Astrocyte of the spinal cord (primary cell): Measurements from ENCODE around the gene STK40.

Source experiments
- DNase-seq: peaks from one replicate; pipeline ENCODE4 v3.0.0; 2011; ENCODE audit warnings: low read depth, low spot score
- H3K4me3 ChIP-seq: 2 replicates; pipeline ENCODE4 v1.5.1; 2011; ENCODE audit warnings: low read depth, mild to moderate bottlenecking, low read length, moderate library complexity
- in situ Hi-C: cut with HindIII; loops from 2 replicates; pipeline ENCODE4 v1.10.0; 2017; ENCODE audit warnings: low sequenced_read_pairs
- TF ChIP-seq, protein P1 (sequence below): IDR thresholded peaks from 2 replicates; pipeline ENCODE4 v1.5.1; 2012; ENCODE audit warnings: low read depth, mild to moderate bottlenecking, low read length, inconsistent platforms

Gene STK40

DNA sequence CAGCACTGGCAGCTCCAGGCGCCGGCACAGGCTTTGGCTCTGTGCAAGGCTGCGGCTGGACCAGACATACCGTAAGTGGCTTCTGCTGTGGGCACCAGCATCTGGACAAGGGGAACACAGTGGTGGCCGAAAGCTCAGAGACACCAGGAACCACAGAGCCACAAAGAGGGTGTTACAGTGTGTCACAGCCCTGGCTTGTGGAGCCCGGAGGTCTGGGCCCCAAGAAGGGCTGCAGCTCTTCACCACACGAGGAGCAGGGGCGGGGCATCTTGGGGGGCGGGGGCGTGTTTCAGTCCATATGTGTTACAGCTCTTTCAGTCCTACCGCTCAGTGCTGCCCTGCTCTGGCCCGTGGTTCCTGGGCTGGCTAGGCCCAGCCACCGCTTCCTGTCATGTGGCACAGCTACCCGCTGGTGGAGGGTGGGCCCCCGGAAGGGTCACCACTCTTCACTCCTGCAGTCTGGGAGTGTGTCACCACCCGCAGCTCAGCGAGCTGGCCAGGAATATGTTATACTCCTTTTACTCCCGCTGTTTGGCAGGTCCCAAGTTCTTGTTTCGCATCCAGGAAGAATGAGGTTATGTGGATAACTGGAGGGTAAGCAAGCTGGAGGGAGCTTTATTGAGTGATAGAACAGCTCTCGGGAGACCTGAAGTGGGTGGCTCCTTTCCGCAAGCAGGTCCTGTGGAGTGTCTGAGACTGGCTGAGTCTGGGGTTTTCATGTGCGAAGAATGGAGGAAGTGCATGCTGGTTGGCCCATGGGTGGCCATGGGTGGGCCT is 15.3 kb upstream of the STK40 start:
- no peak overlapping the region for H3K4me3 ChIP-seq
- in situ Hi-C loops, result loop anchor here (25.0 kb wide), 1 partner anchor 264 kb away; the partner anchor contains the start of genes COL8A2 and TRAPPC3
- TF ChIP-seq, protein P1, sequence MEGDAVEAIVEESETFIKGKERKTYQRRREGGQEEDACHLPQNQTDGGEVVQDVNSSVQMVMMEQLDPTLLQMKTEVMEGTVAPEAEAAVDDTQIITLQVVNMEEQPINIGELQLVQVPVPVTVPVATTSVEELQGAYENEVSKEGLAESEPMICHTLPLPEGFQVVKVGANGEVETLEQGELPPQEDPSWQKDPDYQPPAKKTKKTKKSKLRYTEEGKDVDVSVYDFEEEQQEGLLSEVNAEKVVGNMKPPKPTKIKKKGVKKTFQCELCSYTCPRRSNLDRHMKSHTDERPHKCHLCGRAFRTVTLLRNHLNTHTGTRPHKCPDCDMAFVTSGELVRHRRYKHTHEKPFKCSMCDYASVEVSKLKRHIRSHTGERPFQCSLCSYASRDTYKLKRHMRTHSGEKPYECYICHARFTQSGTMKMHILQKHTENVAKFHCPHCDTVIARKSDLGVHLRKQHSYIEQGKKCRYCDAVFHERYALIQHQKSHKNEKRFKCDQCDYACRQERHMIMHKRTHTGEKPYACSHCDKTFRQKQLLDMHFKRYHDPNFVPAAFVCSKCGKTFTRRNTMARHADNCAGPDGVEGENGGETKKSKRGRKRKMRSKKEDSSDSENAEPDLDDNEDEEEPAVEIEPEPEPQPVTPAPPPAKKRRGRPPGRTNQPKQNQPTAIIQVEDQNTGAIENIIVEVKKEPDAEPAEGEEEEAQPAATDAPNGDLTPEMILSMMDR, result no peak
- peak; percentile 45 for DNase-seq

DNA sequence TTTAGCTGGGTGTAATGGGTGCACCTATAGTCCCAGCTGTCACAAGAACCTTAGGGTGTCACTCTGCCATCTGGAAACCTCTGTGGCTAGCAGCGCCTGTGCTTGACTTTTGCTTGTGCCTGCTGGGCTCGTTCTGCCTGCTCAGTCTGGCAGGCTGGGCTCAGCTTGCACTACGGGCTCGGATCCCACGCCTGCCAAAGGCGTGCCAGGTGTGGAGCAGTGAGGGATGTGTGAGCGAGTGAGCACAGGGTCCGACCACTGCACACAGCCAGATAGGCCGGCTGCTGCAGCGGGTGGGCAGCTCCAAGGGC is 14.7 kb upstream of the STK40 start:
- in situ Hi-C loops, result loop anchor here (25.0 kb wide), 1 partner anchor 263 kb away; the partner anchor contains the start of genes COL8A2 and TRAPPC3
- no peak for DNase-seq
- TF ChIP-seq, protein P1, result no peak
- no peak overlapping the region for H3K4me3 ChIP-seq

DNA sequence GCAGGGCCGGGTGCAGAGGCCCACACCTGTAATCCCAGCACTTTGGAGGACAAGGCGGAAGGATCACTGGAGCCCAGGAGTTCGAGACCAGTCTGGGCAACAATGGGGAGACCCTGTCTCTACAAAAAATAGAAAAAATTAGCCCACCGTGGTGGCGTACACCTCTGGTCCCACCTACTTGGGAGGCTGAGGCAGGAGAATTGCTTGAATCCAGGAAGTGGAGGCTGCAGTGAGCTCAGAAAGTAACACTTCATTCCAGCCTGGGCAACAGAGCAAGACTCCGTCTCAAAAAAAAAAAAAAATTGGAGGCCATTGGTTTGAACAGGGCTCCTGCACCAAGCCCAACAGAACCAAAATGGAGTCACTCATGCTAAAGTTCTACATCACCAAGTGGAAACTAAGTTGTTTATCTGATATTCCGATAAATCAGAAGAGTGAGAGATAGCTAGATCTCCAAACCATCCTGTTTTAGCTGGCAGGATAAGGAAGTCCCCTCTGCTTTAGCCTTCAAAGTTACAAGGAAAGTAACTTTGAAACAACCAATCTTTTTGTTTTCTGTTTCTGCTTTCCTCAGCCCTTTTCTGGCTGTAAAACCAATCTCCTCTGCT is 12.8 kb upstream of the STK40 start:
- DNase-seq, result no peak
- in situ Hi-C loops, result no loop called here
- H3K4me3 ChIP-seq, result no peak overlapping the region
- TF ChIP-seq, protein P1, result no peak

DNA sequence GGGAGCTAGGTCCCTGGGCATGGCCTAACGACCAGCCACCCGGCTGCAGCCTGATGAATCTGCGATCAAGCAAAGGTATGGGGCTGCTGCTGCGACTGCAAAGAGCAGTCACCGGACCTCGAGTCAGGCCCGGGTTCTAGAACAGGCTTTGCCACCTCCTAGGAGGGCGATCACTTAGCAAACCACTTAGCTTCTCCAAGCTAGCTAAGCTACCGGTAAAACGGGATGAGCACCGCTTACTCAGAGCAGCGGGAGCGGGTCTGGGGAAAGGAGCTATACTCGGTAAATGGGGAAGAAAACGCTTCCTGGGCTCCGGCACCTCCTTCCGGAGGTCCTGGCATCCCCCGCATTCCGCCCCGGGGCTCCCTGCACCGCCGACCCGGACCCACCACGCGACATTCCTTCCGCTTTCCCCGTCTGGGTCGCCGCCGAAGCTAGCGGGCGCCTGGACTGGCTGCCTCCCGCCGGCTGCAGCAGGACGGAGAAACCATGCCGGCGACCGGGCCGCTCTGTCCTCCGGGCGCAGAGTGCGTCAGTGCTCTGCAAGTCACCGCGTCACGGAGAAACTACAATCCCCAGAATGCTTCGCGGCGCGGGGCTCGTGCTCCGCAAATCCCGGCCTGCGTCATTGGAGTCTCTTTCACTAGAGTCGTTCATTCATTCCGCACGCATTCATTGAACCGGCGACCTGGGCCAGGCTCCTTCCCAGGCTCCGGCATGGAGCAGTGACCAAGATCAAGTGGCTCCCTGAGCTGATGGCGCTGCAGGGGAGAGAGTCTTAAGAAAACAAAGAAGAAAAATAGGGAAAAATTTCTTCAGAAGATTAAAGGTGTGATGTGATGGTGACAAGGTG is 11.9 kb upstream of the STK40 start, which contains the start of gene LSM10:
LSM10 (minus strand) TSS at position 531 of the 853 bp plus-strand sequence. CDS start 3,779 bp downstream, outside the sequence.
- TF ChIP-seq, protein P1, result no peak
- peak within 1 kb of the TSS; percentile 71 for H3K4me3 ChIP-seq
- in situ Hi-C loops, result no loop called here
- peak; percentile 93 for DNase-seq

DNA sequence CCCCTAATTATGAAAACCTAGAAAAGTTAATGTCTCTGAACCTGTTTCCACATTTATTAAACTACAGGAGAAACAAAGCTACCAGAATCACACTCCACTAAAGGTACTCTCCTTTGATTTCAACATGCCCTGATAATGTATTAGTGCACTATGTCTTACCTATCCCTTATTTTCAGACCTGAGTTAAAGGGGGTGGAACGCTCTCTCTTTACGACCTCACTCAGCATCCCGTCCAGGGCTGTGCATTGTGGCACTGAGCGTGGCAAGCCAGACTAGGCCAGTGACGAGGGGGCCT is 11.3 kb upstream of the STK40 start:
- TF ChIP-seq, protein P1, result no peak
- H3K4me3 ChIP-seq, result peak overlapping the region; percentile 71
- in situ Hi-C loops, result no loop called here
- no peak for DNase-seq

DNA sequence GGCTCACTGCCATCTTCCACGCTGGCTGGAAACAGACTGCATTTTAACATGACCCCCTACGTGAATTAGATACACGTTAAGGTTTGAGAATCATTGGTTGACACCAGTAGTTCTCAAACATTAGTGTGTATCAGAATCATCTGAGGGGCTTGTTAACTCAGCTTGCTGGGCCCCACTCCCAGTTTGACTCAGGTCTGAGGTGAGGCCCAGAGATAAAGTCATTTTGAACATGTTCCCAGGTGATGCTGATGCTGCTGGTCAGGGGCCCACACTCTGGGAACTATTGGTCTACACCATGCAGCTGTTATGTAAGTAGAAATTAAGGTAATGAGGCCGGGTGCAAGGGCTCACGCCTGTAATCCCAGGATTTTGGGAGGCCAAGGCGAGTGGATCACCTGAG is 10.6 kb upstream of the STK40 start:
- DNase-seq, result no peak
- H3K4me3 ChIP-seq, result no peak overlapping the region
- TF ChIP-seq, protein P1, result no peak
- in situ Hi-C loops, result no loop called here
